ENCODE results near the gene ADAMTS12. TPM values are rescaled to one million over a fixed set of nuclear protein-coding genes. Genes with fewer than 3 reads are reported as not detected.

ADAMTS12 gene
- total RNA-seq, 6 experiments from 2014 or later: 42.2 to 49.7 (median 47.2) TPM

- H3K36me3 Mint-ChIP-seq (ENCODE audit: low read depth): 0 out of 2 replicates have a peak, but pooled peaks cover 10% of the 10 kb centered on the region
- no peaks in the 10 kb centered on the region; the same call in 1 of the 2 replicates for H3K27me3 Mint-ChIP-seq (ENCODE audit: insufficient read depth)
- no peak overlapping the region for H3K27ac Mint-ChIP-seq
- TF ChIP-seq CTCF (IDR thresholded peaks at IDR 0.05): no peak
- no peak overlapping the region for H3K4me3 Mint-ChIP-seq
- H3K4me1 Mint-ChIP-seq (ENCODE audit: low read depth): peaks cover 19% of the 10 kb centered on the region
- H3K9me3 Mint-ChIP-seq: no peaks in the 10 kb centered on the region
- DNase-seq: no peak
Observed at GRCh38 chr5:33742181-33742580, 149.6 kb downstream of the ADAMTS12 start.

GRCh38 chr5:33738967-33739366 lies 152.8 kb downstream of the ADAMTS12 start:
- H3K27ac Mint-ChIP-seq: no peak overlapping the region
- TF ChIP-seq CTCF (IDR thresholded peaks at IDR 0.05): no peak
- peaks cover 2% of the 10 kb centered on the region; the same call in 1 of the 2 replicates for H3K27me3 Mint-ChIP-seq (ENCODE audit: insufficient read depth)
- peaks cover 36% of the 10 kb centered on the region for H3K4me1 Mint-ChIP-seq (ENCODE audit: low read depth)
- no peaks in the 10 kb centered on the region for H3K9me3 Mint-ChIP-seq
- H3K36me3 Mint-ChIP-seq (ENCODE audit: low read depth): peaks cover 14% of the 10 kb centered on the region
- no peak overlapping the region for H3K4me3 Mint-ChIP-seq
- no peak for DNase-seq

GRCh38 chr5:33738097-33738496 lies 153.7 kb downstream of the ADAMTS12 start:
- H3K4me1 Mint-ChIP-seq (ENCODE audit: low read depth): peaks cover 42% of the 10 kb centered on the region
- no peak for TF ChIP-seq CTCF (IDR thresholded peaks at IDR 0.05)
- no peak overlapping the region for H3K4me3 Mint-ChIP-seq
- no peaks in the 10 kb centered on the region for H3K9me3 Mint-ChIP-seq
- H3K36me3 Mint-ChIP-seq (ENCODE audit: low read depth): peaks cover 18% of the 10 kb centered on the region
- DNase-seq: no peak
- H3K27ac Mint-ChIP-seq: no peak overlapping the region
- H3K27me3 Mint-ChIP-seq (ENCODE audit: insufficient read depth): peaks cover 2% of the 10 kb centered on the region; the same call in 1 of the 2 replicates

GRCh38 chr5:33737697-33738096 lies 154.1 kb downstream of the ADAMTS12 start:
- H3K27me3 Mint-ChIP-seq (ENCODE audit: insufficient read depth): peaks cover 2% of the 10 kb centered on the region; the same call in 1 of the 2 replicates
- peaks cover 15% of the 10 kb centered on the region for H3K36me3 Mint-ChIP-seq (ENCODE audit: low read depth)
- TF ChIP-seq CTCF (IDR thresholded peaks at IDR 0.05): no peak
- peaks cover 42% of the 10 kb centered on the region for H3K4me1 Mint-ChIP-seq (ENCODE audit: low read depth)
- DNase-seq: no peak
- no peak overlapping the region for H3K4me3 Mint-ChIP-seq
- no peaks in the 10 kb centered on the region for H3K9me3 Mint-ChIP-seq
- no peak overlapping the region for H3K27ac Mint-ChIP-seq

GRCh38 chr5:33737284-33737683 lies 154.5 kb downstream of the ADAMTS12 start:
- H3K36me3 Mint-ChIP-seq (ENCODE audit: low read depth): peaks cover 12% of the 10 kb centered on the region
- H3K4me1 Mint-ChIP-seq (ENCODE audit: low read depth): peaks cover 42% of the 10 kb centered on the region
- H3K27ac Mint-ChIP-seq: no peak overlapping the region
- H3K27me3 Mint-ChIP-seq (ENCODE audit: insufficient read depth): peaks cover 2% of the 10 kb centered on the region; the same call in 1 of the 2 replicates
- TF ChIP-seq CTCF (IDR thresholded peaks at IDR 0.05): no peak
- no peaks in the 10 kb centered on the region for H3K9me3 Mint-ChIP-seq
- DNase-seq: no peak
- no peak overlapping the region for H3K4me3 Mint-ChIP-seq

- no peak overlapping the region for H3K27ac Mint-ChIP-seq
- no peaks in the 10 kb centered on the region for H3K9me3 Mint-ChIP-seq
- peak overlapping the region; percentile 11 for H3K4me3 Mint-ChIP-seq
- peaks cover 12% of the 10 kb centered on the region for H3K36me3 Mint-ChIP-seq (ENCODE audit: low read depth)
- peaks cover 42% of the 10 kb centered on the region for H3K4me1 Mint-ChIP-seq (ENCODE audit: low read depth)
- peaks cover 2% of the 10 kb centered on the region; the same call in 1 of the 2 replicates for H3K27me3 Mint-ChIP-seq (ENCODE audit: insufficient read depth)
- peak; percentile 90 for DNase-seq
- no peak for TF ChIP-seq CTCF (IDR thresholded peaks at IDR 0.05)
Observed at GRCh38 chr5:33736510-33736909, 155.3 kb downstream of the ADAMTS12 start.
